Testis (tissue), 3 donors: Measurements from ENCODE around the gene HAGH. TPM values are rescaled to one million over a fixed set of nuclear protein-coding genes. Genes with fewer than 3 reads are reported as not detected.

Source experiments
- DNase-seq: peaks from one replicate; pipeline ENCODE4 v3.0.0-alpha.2; 2019
- H3K27ac ChIP-seq, 2 donors: fragments of 200-600 bp; sonication (generic); one replicate each; pipeline ENCODE4 v1.5.1; 2019
- H3K27me3 ChIP-seq: fragments of 200-600 bp; sonication (generic); one replicate; pipeline ENCODE4 v1.5.1; 2019
- H3K36me3 ChIP-seq: fragments of 200-600 bp; sonication (generic); one replicate; pipeline ENCODE4 v1.5.1; 2017; ENCODE audit warnings: low read depth; ENCODE audit errors: missing control alignments
- H3K4me1 ChIP-seq: fragments of 200-600 bp; sonication (generic); one replicate; pipeline ENCODE4 v1.5.1; 2019
- H3K4me3 ChIP-seq, 2 donors: fragments of 200-600 bp; sonication (generic); one replicate each; pipeline ENCODE4 v1.5.1; 2017 to 2019
- H3K9me3 ChIP-seq: fragments of 200-600 bp; sonication (generic); one replicate; pipeline ENCODE4 v1.5.1; 2017
- CTCF ChIP-seq, 3 experiments: fragments of 450-650 bp in 2 of 3; fragments of 200-600 bp in 1 of 3; sonication (generic) in 1 of 3; IDR thresholded peaks; one replicate each; pipeline ENCODE4 v1.5.1; 2016 to 2019; ENCODE audit warnings: antibody characterized with exemption in 3 of 3, mild to moderate bottlenecking in 2 of 3, moderate library complexity in 1 of 3
- POLR2A ChIP-seq: fragments of 450-650 bp; IDR thresholded peaks from one replicate; pipeline ENCODE4 v1.6.1; 2017; ENCODE audit warnings: antibody characterized with exemption, mild to moderate bottlenecking, moderate library complexity
- WGBS, 2 donors: methylation state at CpG; one replicate each; pipeline ENCODE4 v1.1.5; 2018; 5-methylcytosine and 5-hydroxymethylcytosine counted together
- intact Hi-C: fragments of 100-400 bp; cut with DNase I; formaldehyde crosslinking; loops from one replicate; pipeline ENCODE4 v1.15.1; 2023; ENCODE audit warnings: low total_unique reads
- polyA plus RNA-seq: library from polyadenylated mRNA; stranded (reverse); fragments of 350-450 nt; fragmentation: Illumina TruSeq; extraction: RNeasy Lipid Tissue Mini Kit (QIAGEN cat#74804); gene quantifications from one replicate; pipeline ENCODE4 v1.2.3, GENCODE V29; 2014; ENCODE audit warnings: low read depth, low replicate concordance; ENCODE audit not compliant: insufficient read depth
- total RNA-seq, 2 donors: library from RNA; depleted of rRNA; stranded (reverse); fragments of >200 nt; gene quantifications; one replicate each; pipeline ENCODE4 v1.2.3, GENCODE V29; 2016

HAGH gene
- total and polyA plus RNA-seq, 3 donors from 2014 or later = 163 to 266 (median 176) TPM

- peaks cover 13% of the 10 kb centered on the region for H3K4me1 ChIP-seq
- no peak overlapping the region for H3K4me3 ChIP-seq
- no peak for DNase-seq
- H3K9me3 ChIP-seq = no peaks in the 10 kb centered on the region
- H3K27ac ChIP-seq = no peak overlapping the region
- H3K27me3 ChIP-seq = no peaks in the 10 kb centered on the region
- intact Hi-C loops = no loop called here
- 95% methylated on average over 18 of the region's 18 CpGs; no CpG with 5 or more reads in 1 of the 2 donors for WGBS, 2 donors
- TF ChIP-seq CTCF (IDR thresholded peaks at IDR 0.05) (no peak), POLR2A (no peak)
- no peaks in the 10 kb centered on the region for H3K36me3 ChIP-seq
Measured at GRCh38 chr16:1766701-1767100, 59.9 kb downstream of the HAGH start.

- Histone ChIP-seq H3K9me3 (no peaks in the 10 kb centered on the region), H3K36me3 (no peaks in the 10 kb centered on the region), H3K27me3 (no peaks in the 10 kb centered on the region), H3K4me1 (peaks cover 12% of the 10 kb centered on the region), H3K27ac (no peak overlapping the region), H3K4me3 (no peak overlapping the region)
- WGBS, 2 donors = 93% methylated on average over 19 of the region's 19 CpGs; no CpG with 5 or more reads in 1 of the 2 donors
- no peak for TF ChIP-seq CTCF (IDR thresholded peaks at IDR 0.05)
- no peak for TF ChIP-seq POLR2A
- no peak for DNase-seq
- intact Hi-C loops = no loop called here
Measured at GRCh38 chr16:1766231-1766630, 60.4 kb downstream of the HAGH start.

GRCh38 chr16:1765826-1766225, 60.8 kb downstream of the HAGH start:
- no peak overlapping the region for H3K27ac ChIP-seq
- WGBS, 2 donors = 91% methylated on average over 11 to 22 of the region's 22 CpGs
- no peak overlapping the region for H3K4me3 ChIP-seq
- H3K9me3 ChIP-seq = no peaks in the 10 kb centered on the region
- H3K36me3 ChIP-seq = no peaks in the 10 kb centered on the region
- no peak for TF ChIP-seq CTCF (IDR thresholded peaks at IDR 0.05)
- no peak for TF ChIP-seq POLR2A
- no peaks in the 10 kb centered on the region for H3K27me3 ChIP-seq
- intact Hi-C loops = no loop called here
- peaks cover 12% of the 10 kb centered on the region for H3K4me1 ChIP-seq
- DNase-seq = no peak

GRCh38 chr16:1764971-1765370, 61.7 kb downstream of the HAGH start:
- H3K27me3 ChIP-seq = no peaks in the 10 kb centered on the region
- TF ChIP-seq CTCF (IDR thresholded peaks at IDR 0.05) = no peak
- TF ChIP-seq POLR2A = no peak
- no peaks in the 10 kb centered on the region for H3K9me3 ChIP-seq
- 92 to 100% methylated on average over 2 to 21 of the region's 21 CpGs for WGBS, 2 donors
- no peak overlapping the region for H3K4me3 ChIP-seq
- intact Hi-C loops = no loop called here
- no peak overlapping the region for H3K27ac ChIP-seq
- no peak for DNase-seq
- peaks cover 4% of the 10 kb centered on the region for H3K4me1 ChIP-seq
- no peaks in the 10 kb centered on the region for H3K36me3 ChIP-seq
